H1 (cell line): ENCODE data around the gene CD84. TPM values are rescaled to one million over a fixed set of nuclear protein-coding genes. Genes with fewer than 3 reads are reported as not detected.

Experiments
- CTCF ChIA-PET: fragments of 300-600 bp; sonication (Branson Sonifier 250); formaldehyde crosslinking; loops from one replicate; lab custom pipeline; 2021; ENCODE audit not compliant: partially characterized antibody; lab: Charles Lee
- POLR2A ChIA-PET: fragments of 300-600 bp; sonication (Branson Sonifier 250); formaldehyde crosslinking; loops from one replicate; lab custom pipeline; 2021; ENCODE audit warnings: inconsistent platforms; ENCODE audit not compliant: partially characterized antibody; lab: Charles Lee
- DNase-seq, 2 experiments: peaks; one replicate each; pipeline versions ENCODE4 v3.0.0 to v3.0.0-alpha.2; 2010 to 2022; ENCODE audit warnings: low spot score in 2 of 2, low read depth in 1 of 2, mixed read lengths in 1 of 2
- FAIRE-seq: peaks from 2 replicates; lab custom pipeline; 2011; peaks lifted over from hg19 to GRCh38; lab: Jason Lieb, UNC
- H2AFZ ChIP-seq: 2 replicates; pipeline ENCODE4 v1.8.1; 2012; ENCODE audit warnings: low read length, inconsistent platforms
- H2AK5ac ChIP-seq: 2 replicates; pipeline ENCODE4 v1.6.1; 2013; ENCODE audit warnings: low read depth, low read length
- H2BK120ac ChIP-seq: replicated peaks from 2 replicates; pipeline ENCODE3; 2013; ENCODE audit warnings: low read depth, low read length, inconsistent platforms
- H2BK12ac ChIP-seq: 2 replicates; pipeline ENCODE4 v1.6.1; 2013; ENCODE audit warnings: low read depth, low read length
- H2BK15ac ChIP-seq: 2 replicates; pipeline ENCODE4 v1.6.1; 2013; ENCODE audit warnings: low read length
- H2BK20ac ChIP-seq: 2 replicates; pipeline ENCODE4 v1.6.1; 2013; ENCODE audit warnings: low read length
- H2BK5ac ChIP-seq: 2 replicates; pipeline ENCODE4 v1.6.1; 2013; ENCODE audit warnings: low read depth, low read length
- H3K14ac ChIP-seq: 2 replicates; pipeline ENCODE4 v1.6.1; 2013; ENCODE audit warnings: inconsistent platforms; ENCODE audit not compliant: insufficient read length
- H3K18ac ChIP-seq: 2 replicates; pipeline ENCODE4 v1.6.1; 2013; ENCODE audit warnings: low read length; ENCODE audit errors: extremely low read depth
- H3K23ac ChIP-seq: 2 replicates; pipeline ENCODE4 v1.6.1; 2013; ENCODE audit warnings: inconsistent platforms; ENCODE audit not compliant: insufficient read length
- H3K23me2 ChIP-seq: 2 replicates; pipeline ENCODE4 v1.6.1; 2013; ENCODE audit warnings: low read depth, low read length
- H3K27ac ChIP-seq: 2 replicates; pipeline ENCODE4 v1.6.1; 2011; ENCODE audit warnings: low read depth, low read length, inconsistent platforms
- H3K27me3 ChIP-seq, 4 experiments: replicated peaks in 1 of 4; 1 replicate in 1 of 4; 2 replicates in 3 of 4; pipeline versions ENCODE4 v1.6.1 to v1.8.1; 2011 to 2013; ENCODE audit warnings: low read length in 3 of 4, mild to moderate bottlenecking in 3 of 4, inconsistent platforms in 2 of 4, mixed read lengths in 2 of 4, moderate library complexity in 1 of 4; ENCODE audit not compliant: control insufficient read depth in 3 of 4, insufficient read depth in 3 of 4; ENCODE audit errors: extremely low read depth in 1 of 4
- H3K36me3 ChIP-seq, 4 experiments: 2 replicates each; pipeline versions ENCODE4 v1.6.1 to v1.8.1; 2011 to 2013; ENCODE audit warnings: mild to moderate bottlenecking in 4 of 4, low read length in 3 of 4, moderate library complexity in 2 of 4, control low read depth in 1 of 4, inconsistent platforms in 1 of 4; ENCODE audit not compliant: insufficient read depth in 4 of 4, control insufficient read depth in 2 of 4
- H3K4ac ChIP-seq: replicated peaks from 2 replicates; pipeline ENCODE3; 2013; ENCODE audit warnings: low read length, low read depth, mixed read lengths, inconsistent platforms; ENCODE audit not compliant: insufficient read length
- H3K4me1 ChIP-seq, 4 experiments: replicated peaks in 1 of 4; 1 replicate in 1 of 4; 2 replicates in 3 of 4; pipeline versions ENCODE4 v1.6.1 to v1.8.1; 2011 to 2013; ENCODE audit warnings: low read length in 3 of 4, inconsistent platforms in 2 of 4, mixed read lengths in 1 of 4; ENCODE audit not compliant: insufficient read depth in 4 of 4, control insufficient read depth in 3 of 4
- H3K4me2 ChIP-seq, 2 experiments: 2 replicates each; pipeline versions ENCODE4 v1.6.1 to v1.8.1; 2011 to 2013; ENCODE audit warnings: low read depth in 2 of 2, low read length in 2 of 2, control low read depth in 1 of 2, inconsistent platforms in 1 of 2, mild to moderate bottlenecking in 1 of 2; ENCODE audit not compliant: insufficient read depth in 1 of 2
- H3K4me3 ChIP-seq, 4 experiments: fragments of 200-600, 300-600 bp in 1 of 4; sonication (generic), shearing (Covaris generic), sonication (Bioruptor Twin) in 1 of 4; 2 replicates each; pipeline versions ENCODE4 v1.5.1 to v1.8.1; 2011 to 2016; ENCODE audit warnings: low read length in 4 of 4, low read depth in 3 of 4, control low read depth in 2 of 4, inconsistent platforms in 2 of 4, mild to moderate bottlenecking in 2 of 4, mixed read lengths in 1 of 4, moderate library complexity in 1 of 4; ENCODE audit not compliant: insufficient read depth in 2 of 4; ENCODE audit errors: extremely low read depth in 1 of 4
- H3K56ac ChIP-seq: replicated peaks from 2 replicates; pipeline ENCODE3; 2013; ENCODE audit warnings: low read depth, mild to moderate bottlenecking, mixed read lengths, low read length, inconsistent platforms; ENCODE audit not compliant: insufficient read length
- H3K79me1 ChIP-seq: 2 replicates; pipeline ENCODE4 v1.6.1; 2013; ENCODE audit warnings: low read depth, low read length, control low read depth
- H3K79me2 ChIP-seq, 2 experiments: 2 replicates each; pipeline versions ENCODE4 v1.6.1 to v1.8.1; 2012 to 2013; ENCODE audit warnings: low read length in 2 of 2, mild to moderate bottlenecking in 2 of 2, inconsistent platforms in 1 of 2; ENCODE audit not compliant: insufficient read depth in 2 of 2, control insufficient read depth in 1 of 2
- H3K9ac ChIP-seq, 4 experiments: replicated peaks in 1 of 4; 1 replicate in 1 of 4; 2 replicates in 3 of 4; pipeline versions ENCODE4 v1.6.1 to v1.8.1; 2011 to 2013; ENCODE audit warnings: low read depth in 3 of 4, low read length in 3 of 4, control low read depth in 2 of 4, mild to moderate bottlenecking in 2 of 4, moderate library complexity in 2 of 4, inconsistent platforms in 1 of 4; ENCODE audit errors: extremely low read depth in 1 of 4
- H3K9me3 ChIP-seq, 2 experiments: 2 replicates each; pipeline versions ENCODE4 v1.6.1 to v1.8.1; 2012 to 2013; ENCODE audit warnings: mild to moderate bottlenecking in 2 of 2, moderate library complexity in 2 of 2, control low read depth in 1 of 2, inconsistent platforms in 1 of 2, low read depth in 1 of 2, low read length in 1 of 2, mixed read lengths in 1 of 2; ENCODE audit not compliant: insufficient read depth in 2 of 2
- H4K20me1 ChIP-seq, 2 experiments: replicated peaks in 1 of 2; 2 replicates each; pipeline versions ENCODE3 to v1.8.1; 2011 to 2013; ENCODE audit warnings: inconsistent platforms in 2 of 2, low read length in 2 of 2, mild to moderate bottlenecking in 1 of 2; ENCODE audit not compliant: insufficient read depth in 2 of 2, control insufficient read depth in 1 of 2
- H4K5ac ChIP-seq: 2 replicates; pipeline ENCODE4 v1.6.1; 2013; ENCODE audit warnings: low read length, low read depth, mixed read lengths, inconsistent platforms; ENCODE audit not compliant: insufficient read length
- H4K8ac ChIP-seq: 2 replicates; pipeline ENCODE4 v1.8.0; 2013; ENCODE audit warnings: mild to moderate bottlenecking, moderate library complexity, low read length, inconsistent platforms; ENCODE audit not compliant: insufficient read depth; ENCODE audit errors: extremely low read depth
- H4K91ac ChIP-seq: replicated peaks from 2 replicates; pipeline ENCODE3; 2013; ENCODE audit warnings: low read length, mixed read lengths, inconsistent platforms; ENCODE audit not compliant: insufficient read length
- EGR1 ChIP-seq: IDR thresholded peaks from 2 replicates; pipeline ENCODE4 v1.6.1; 2011; ENCODE audit warnings: low read depth, low read length, borderline replicate concordance
- PHF8 ChIP-seq: fragments of 200-600 bp; sonication (generic); conservative IDR thresholded peaks from 2 replicates; pipeline ENCODE4 v1.7.1; 2012; ENCODE audit warnings: low read depth, mild to moderate bottlenecking, inconsistent platforms, low read length, moderate library complexity
- POLR2A ChIP-seq, 2 experiments: IDR thresholded peaks; 1 replicate in 1 of 2; 2 replicates in 1 of 2; pipeline ENCODE4 v1.6.1; 2011; ENCODE audit warnings: low read depth in 2 of 2, low read length in 2 of 2, mild to moderate bottlenecking in 2 of 2; ENCODE audit errors: control extremely low read depth in 1 of 2
- WGBS, 2 experiments: shearing (Covaris generic) in 1 of 2; methylation state at CpG; one replicate each; pipeline versions ENCODE4 v1.1.6 to v1.1.7; 2013 to 2015; ENCODE audit warnings: low lambda C conversion rate in 2 of 2, mixed read lengths in 2 of 2, inconsistent platforms in 1 of 2, low coverage in 1 of 2, missing lambda C conversion rate in 1 of 2; ENCODE audit not compliant: insufficient replicate concordance in 2 of 2, insufficient coverage in 1 of 2, insufficient read length in 1 of 2; ENCODE audit errors: extremely low coverage in 1 of 2, missing lambda C conversion rate in 1 of 2; 5-methylcytosine and 5-hydroxymethylcytosine counted together
- polyA plus RNA-seq, 7 experiments: library from polyadenylated mRNA; depleted of rRNA in 3 of 7; stranded (reverse) in 5 of 7; unstranded in 2 of 7; fragments of >200 nt in 5 of 7; fragments of 200-250 nt in 2 of 7; gene quantifications; 1 replicate in 5 of 7; 2 replicates in 1 of 7; 4 replicates in 1 of 7; pipeline versions ENCODE4 v1.2.1 to v1.2.3, GENCODE V29; 2011 to 2013; ENCODE audit warnings: missing spikeins in 2 of 7, mixed read lengths in 2 of 7
- total RNA-seq: library from RNA; stranded (reverse); fragmentation: NEBNext Ultra II Directional; extraction: Animal tissue kit (Norgen Biotek cat#: 25700); gene quantifications from 2 replicates; pipeline ENCODE4 v1.2.1, GENCODE V29; 2021

The CD84 gene
- total and polyA plus RNA-seq, 2 of the 8 experiments (the other 6 are each of a cell fraction or from before 2014, with no cell fraction given), result not detected

GRCh38 chr1:160615660-160616059, 36.4 kb upstream of the CD84 start:
- DNase-seq (no peak), FAIRE-seq (no peak)
- Histone ChIP-seq H3K79me1 (no peaks in the 10 kb centered on the region), H2BK12ac (no peak overlapping the region), H2BK120ac (no peak overlapping the region), H2BK20ac (no peak overlapping the region), H3K18ac (no peak overlapping the region), H3K27ac (no peak overlapping the region), H3K4me3 (no peak overlapping the region), H3K9me3 (no peaks in the 10 kb centered on the region), H4K91ac (no peak overlapping the region), H2BK5ac (no peak overlapping the region), H4K8ac (no peak overlapping the region), H3K4ac (no peak overlapping the region), H4K5ac (no peak overlapping the region), H3K9ac (no peak overlapping the region), H2BK15ac (no peak overlapping the region), H3K56ac (no peak overlapping the region), H2AK5ac (no peak overlapping the region), H3K27me3 (no peaks in the 10 kb centered on the region), H3K4me2 (no peak overlapping the region), H3K14ac (no peak overlapping the region), H4K20me1 (no peaks in the 10 kb centered on the region), H3K36me3 (no peaks in the 10 kb centered on the region), H2AFZ (no peak overlapping the region), H3K4me1 (peaks cover 0 to under 1% (median 0%) of the 10 kb centered on the region in 4 experiments; a peak in 2 of 7 replicates), H3K79me2 (no peaks in the 10 kb centered on the region), H3K23me2 (no peaks in the 10 kb centered on the region; the same call in 1 of the 2 replicates), H3K23ac (no peak overlapping the region)
- ChIA-PET CTCF (no interaction called here), POLR2A (no interaction called here)
- TF ChIP-seq EGR1 (no peak), PHF8 (no peak), POLR2A (IDR thresholded peaks at IDR 0.05; ENCODE audit: control extremely low read depth in 1 of 2, low read depth in 2 of 2, low read length in 2 of 2) (no peak)
- WGBS, 2 experiments, result 95% methylated on average over 2 of the region's 2 CpGs; no CpG with 5 or more reads in 1 of the 2 experiments
